Measurements from ENCODE around the gene TPK1. TPM values are rescaled to one million over a fixed set of nuclear protein-coding genes. Genes with fewer than 3 reads are reported as not detected.

The TPK1 gene
- total and polyA plus RNA-seq, 3 donors from 2014 or later = 10.9 to 17.2 (median 12.6) TPM

- intact Hi-C loops (cut with DNase I; ENCODE audit: low total_unique reads) = no loop called here
- H3K9me3 ChIP-seq = no peaks in the 10 kb centered on the region
- H3K27ac ChIP-seq = no peak overlapping the region
- H3K27me3 ChIP-seq = no peaks in the 10 kb centered on the region
- H3K4me3 ChIP-seq = no peak overlapping the region
- no peaks in the 10 kb centered on the region for H3K36me3 ChIP-seq (ENCODE audit: low read depth, missing control alignments)
- TF ChIP-seq POLR2A (IDR thresholded peaks at IDR 0.05) (no peak), CTCF (IDR thresholded peaks at IDR 0.05) (no peak)
- WGBS, 2 donors = 75 to 83% methylated on average over 6 of the region's 6 CpGs
- H3K4me1 ChIP-seq = no peaks in the 10 kb centered on the region
- no peak for DNase-seq
Observed at GRCh38 chr7:144656965-144657517, 178.8 kb downstream of the TPK1 start.

GRCh38 chr7:144653449-144653848 is 182.4 kb downstream of the TPK1 start:
- H3K36me3 ChIP-seq (ENCODE audit: low read depth, missing control alignments) = no peaks in the 10 kb centered on the region
- no peak for DNase-seq
- H3K27ac ChIP-seq = no peak overlapping the region
- no peaks in the 10 kb centered on the region for H3K4me1 ChIP-seq
- TF ChIP-seq CTCF (IDR thresholded peaks at IDR 0.05) (no peak), POLR2A (IDR thresholded peaks at IDR 0.05) (no peak)
- H3K27me3 ChIP-seq = no peaks in the 10 kb centered on the region
- no peak overlapping the region for H3K4me3 ChIP-seq
- H3K9me3 ChIP-seq = no peaks in the 10 kb centered on the region
- WGBS, 2 donors = 78 to 81% methylated on average over 5 of the region's 5 CpGs
- intact Hi-C loops (cut with DNase I; ENCODE audit: low total_unique reads) = no loop called here

GRCh38 chr7:144650439-144650838 is 185.4 kb downstream of the TPK1 start:
- DNase-seq = no peak
- no peak overlapping the region for H3K27ac ChIP-seq
- H3K36me3 ChIP-seq (ENCODE audit: low read depth, missing control alignments) = no peaks in the 10 kb centered on the region
- H3K4me1 ChIP-seq = no peaks in the 10 kb centered on the region
- no peak overlapping the region for H3K4me3 ChIP-seq
- H3K9me3 ChIP-seq = no peaks in the 10 kb centered on the region
- intact Hi-C loops (cut with DNase I; ENCODE audit: low total_unique reads) = no loop called here
- no peak for TF ChIP-seq POLR2A (IDR thresholded peaks at IDR 0.05)
- no peak for TF ChIP-seq CTCF (IDR thresholded peaks at IDR 0.05)
- no peaks in the 10 kb centered on the region for H3K27me3 ChIP-seq
- 93 to 100% methylated on average over 1 to 24 of the region's 24 CpGs for WGBS, 2 donors

DNA sequence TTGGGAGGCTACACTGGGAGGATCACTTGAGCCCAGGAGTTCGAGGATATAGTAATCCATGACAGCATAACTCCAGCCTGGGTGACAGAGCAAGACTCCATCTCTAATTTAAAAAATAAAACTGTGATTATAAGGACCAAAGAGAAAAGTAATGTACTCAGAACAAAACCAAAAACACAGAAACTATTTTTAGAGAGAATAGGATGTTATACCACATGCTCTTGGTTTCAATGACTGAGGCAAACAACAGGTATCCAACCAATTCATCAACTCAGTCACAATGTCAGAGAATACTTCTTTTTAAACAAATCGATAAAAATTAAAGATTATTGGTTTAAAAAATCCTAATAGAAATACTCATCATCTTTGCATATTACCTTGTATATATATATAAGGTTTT is 186.7 kb downstream of the TPK1 start:
- WGBS, 2 donors = 87% methylated on average over 2 of the region's 2 CpGs
- no peak for TF ChIP-seq POLR2A (IDR thresholded peaks at IDR 0.05)
- TF ChIP-seq CTCF (IDR thresholded peaks at IDR 0.05) = no peak
- Histone ChIP-seq H3K36me3 (ENCODE audit: low read depth, missing control alignments) (no peaks in the 10 kb centered on the region), H3K4me1 (no peaks in the 10 kb centered on the region), H3K9me3 (no peaks in the 10 kb centered on the region), H3K4me3 (no peak overlapping the region), H3K27ac (no peak overlapping the region), H3K27me3 (no peaks in the 10 kb centered on the region)
- no peak for DNase-seq
- intact Hi-C loops (cut with DNase I; ENCODE audit: low total_unique reads) = no loop called here

- intact Hi-C loops (cut with DNase I; ENCODE audit: low total_unique reads) = no loop called here
- Histone ChIP-seq H3K9me3 (no peaks in the 10 kb centered on the region), H3K27me3 (no peaks in the 10 kb centered on the region), H3K4me3 (no peak overlapping the region), H3K27ac (no peak overlapping the region), H3K4me1 (no peaks in the 10 kb centered on the region), H3K36me3 (ENCODE audit: low read depth, missing control alignments) (no peaks in the 10 kb centered on the region)
- TF ChIP-seq POLR2A (IDR thresholded peaks at IDR 0.05) (no peak), CTCF (IDR thresholded peaks at IDR 0.05) (no peak)
- no peak for DNase-seq
- WGBS, 2 donors = 72 to 84% methylated on average over 4 of the region's 4 CpGs
Observed at GRCh38 chr7:144641389-144642044, 194.3 kb downstream of the TPK1 start.
